Prostate gland (tissue), 2 donors: ENCODE measurements around the gene MB21D2. TPM values are rescaled to one million over a fixed set of nuclear protein-coding genes. Genes with fewer than 3 reads are reported as not detected.
A peak's percentile ranks its signal among the peaks of the same experiment; 100 is the strongest.

Experiments
- DNase-seq: peaks from one replicate; pipeline ENCODE4 v3.0.0-alpha.2; 2019; ENCODE audit warnings: low spot score
- H3K27ac ChIP-seq, 2 donors: fragments of 200-600 bp; sonication (generic); 2 replicates each; pipeline ENCODE4 v1.5.1; 2017 to 2019
- H3K27me3 ChIP-seq: fragments of 200-600 bp; sonication (generic); replicated peaks from 2 replicates; pipeline ENCODE4 v1.5.1; 2019; ENCODE audit not compliant: insufficient read depth
- H3K36me3 ChIP-seq, 2 donors: fragments of 200-600 bp; sonication (generic); 1 replicate in 1 of 2; 2 replicates in 1 of 2; pipeline versions ENCODE4 v1.5.1 to v1.8.1; 2017 to 2019
- H3K4me1 ChIP-seq: fragments of 200-600 bp; sonication (generic); replicated peaks from 2 replicates; pipeline ENCODE4 v1.5.1; 2019
- H3K4me3 ChIP-seq, 2 donors: fragments of 200-600 bp; sonication (generic); 2 replicates each; pipeline ENCODE4 v1.5.1; 2017 to 2019
- H3K9me3 ChIP-seq: fragments of 200-600 bp; sonication (generic); 2 replicates; pipeline ENCODE4 v1.5.1; 2017
- CTCF ChIP-seq, 4 experiments: fragments of 200-600 bp in 2 of 4; fragments of 450-650 bp in 2 of 4; sonication (generic) in 2 of 4; IDR thresholded peaks; 1 replicate in 3 of 4; 2 replicates in 1 of 4; pipeline ENCODE4 v1.5.1; 2016 to 2019; ENCODE audit warnings: antibody characterized with exemption in 4 of 4, mild to moderate bottlenecking in 2 of 4, moderate library complexity in 2 of 4
- POLR2A ChIP-seq: fragments of 450-650 bp; IDR thresholded peaks from one replicate; pipeline ENCODE4 v1.6.1; 2016; ENCODE audit warnings: antibody characterized with exemption, mild to moderate bottlenecking
- POLR2AphosphoS5 ChIP-seq: sonication (generic); formaldehyde crosslinking; IDR thresholded peaks from one replicate; pipeline ENCODE4 v1.6.1; 2017; ENCODE audit warnings: antibody characterized with exemption
- WGBS: methylation state at CpG from one replicate; pipeline ENCODE4 v1.1.5; 2018; 5-methylcytosine and 5-hydroxymethylcytosine counted together
- intact Hi-C: fragments of 100-400 bp; cut with DNase I; formaldehyde crosslinking; loops from one replicate; pipeline ENCODE4 v1.14.2; 2022
- total RNA-seq, 2 donors: library from RNA; depleted of rRNA; stranded (reverse); fragments of >200 nt; gene quantifications; one replicate each; pipeline ENCODE4 v1.1.0, GENCODE V29; 2016

The MB21D2 gene
- total RNA-seq, 2 donors from 2014 or later, result 1.8 to 20.4 TPM

- H3K4me1 ChIP-seq, result no peaks in the 10 kb centered on the region
- no peak for DNase-seq
- no peaks in the 10 kb centered on the region for H3K36me3 ChIP-seq
- peak overlapping the region; percentile 77 to 79 for H3K27ac ChIP-seq
- TF ChIP-seq POLR2AphosphoS5 (no peak), CTCF (IDR thresholded peaks at IDR 0.05) (no peak), POLR2A (no peak)
- H3K4me3 ChIP-seq, result peak overlapping the region; percentile 53 to 65
- no peaks in the 10 kb centered on the region for H3K9me3 ChIP-seq
- WGBS, result 2% methylated on average over 13 of the region's 13 CpGs
- intact Hi-C loops, result loop anchor here (5.0 kb wide), 2 partner anchors 101 to 674 kb away; partner anchors contain the start of gene OPA1
- peaks cover 2% of the 10 kb centered on the region for H3K27me3 ChIP-seq
These were observed 576 bp upstream of the MB21D2 start for GRCh38 chr3:192918275-192918588.

DNA sequence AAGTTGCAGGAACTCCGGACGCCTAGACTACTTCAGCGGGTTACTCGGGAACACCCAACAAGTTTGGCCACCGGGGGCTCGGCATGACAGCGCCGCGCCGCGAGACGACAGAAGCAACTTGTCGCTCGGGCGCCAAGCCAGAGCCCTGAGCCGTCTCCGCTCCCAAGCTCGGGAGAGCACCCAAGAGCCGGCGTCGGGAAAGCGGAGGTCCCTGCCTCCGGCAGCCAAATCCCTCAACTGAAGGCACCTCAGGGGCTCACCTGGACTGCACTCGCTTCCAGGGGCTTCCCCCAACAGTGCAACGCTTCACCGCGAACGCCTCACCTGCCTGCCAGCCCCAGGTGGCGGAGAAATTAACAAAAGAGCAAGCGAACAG lies 640 bp downstream of the MB21D2 start:
- peaks cover 2% of the 10 kb centered on the region for H3K27me3 ChIP-seq
- H3K4me3 ChIP-seq, result peak overlapping the region; percentile 53 to 65
- intact Hi-C loops, result loop anchor here (5.0 kb wide), 2 partner anchors 100 to 675 kb away; partner anchors contain the start of gene OPA1
- H3K27ac ChIP-seq, result peak overlapping the region; percentile 77 to 79
- no peaks in the 10 kb centered on the region for H3K4me1 ChIP-seq
- peak; percentile 70 for DNase-seq
- H3K36me3 ChIP-seq, result no peaks in the 10 kb centered on the region
- TF ChIP-seq POLR2A (no peak), POLR2AphosphoS5 (peak; percentile 20), CTCF (IDR thresholded peaks at IDR 0.05) (peak in 1 of 4 experiments; percentile 8)
- H3K9me3 ChIP-seq, result no peaks in the 10 kb centered on the region
- under 1% methylated on average over 30 of the region's 30 CpGs for WGBS

GRCh38 chr3:192916371-192917027 lies 1.2 kb downstream of the MB21D2 start:
- TF ChIP-seq POLR2A (no peak), CTCF (IDR thresholded peaks at IDR 0.05) (no peak), POLR2AphosphoS5 (no peak)

GRCh38 chr3:192915722-192916121 lies 1.9 kb downstream of the MB21D2 start:
- no peaks in the 10 kb centered on the region for H3K36me3 ChIP-seq
- intact Hi-C loops, result loop anchor here (5.0 kb wide), 2 partner anchors 98 to 677 kb away; partner anchors contain the start of gene OPA1
- H3K4me3 ChIP-seq, result no peak overlapping the region
- no peak for DNase-seq
- 73% methylated on average over 2 of the region's 2 CpGs for WGBS
- H3K9me3 ChIP-seq, result no peaks in the 10 kb centered on the region
- H3K27ac ChIP-seq, result no peak overlapping the region
- TF ChIP-seq POLR2AphosphoS5 (no peak), POLR2A (no peak), CTCF (IDR thresholded peaks at IDR 0.05) (no peak)
- no peaks in the 10 kb centered on the region for H3K27me3 ChIP-seq
- no peaks in the 10 kb centered on the region for H3K4me1 ChIP-seq

More at GRCh38 chr3:192916371-192917027, 1.2 kb downstream of the MB21D2 start:
- intact Hi-C loops, result loop anchor here (5.0 kb wide), 2 partner anchors 99 to 676 kb away; partner anchors contain the start of gene OPA1
- peak; percentile 42 for DNase-seq
- no peaks in the 10 kb centered on the region for H3K4me1 ChIP-seq
- H3K27me3 ChIP-seq, result peaks cover 2% of the 10 kb centered on the region
- peak overlapping the region; percentile 77 to 79 for H3K27ac ChIP-seq
- H3K4me3 ChIP-seq, result peak overlapping the region; percentile 53 to 65
- under 1% methylated on average over 35 of the region's 35 CpGs for WGBS
- no peaks in the 10 kb centered on the region for H3K9me3 ChIP-seq
- no peaks in the 10 kb centered on the region for H3K36me3 ChIP-seq

GRCh38 chr3:192915304-192915703 lies 2.4 kb downstream of the MB21D2 start:
- TF ChIP-seq CTCF (IDR thresholded peaks at IDR 0.05) (no peak), POLR2AphosphoS5 (no peak), POLR2A (no peak)
- Histone ChIP-seq H3K27me3 (no peaks in the 10 kb centered on the region), H3K4me3 (no peak overlapping the region), H3K4me1 (no peaks in the 10 kb centered on the region), H3K9me3 (no peaks in the 10 kb centered on the region), H3K36me3 (no peaks in the 10 kb centered on the region), H3K27ac (no peak overlapping the region)
- WGBS, result 65% methylated on average over 3 of the region's 3 CpGs
- no peak for DNase-seq
- intact Hi-C loops, result loop anchor here (5.0 kb wide), 2 partner anchors 98 to 677 kb away; partner anchors contain the start of gene OPA1
